IPS-18c (cell line): ENCODE data around the gene C19orf38.

Experiments used
- H3K4me3 ChIP-seq: 2 replicates; pipeline ENCODE4 v1.7.0; 2013; ENCODE audit warnings: low read depth, mild to moderate bottlenecking, low read length, moderate library complexity; ENCODE audit not compliant: insufficient read depth
- H3K9me3 ChIP-seq: one replicate; pipeline ENCODE4 v1.6.1; 2013; ENCODE audit warnings: mild to moderate bottlenecking, low read length, moderate library complexity; ENCODE audit not compliant: control insufficient read depth, insufficient read depth

Gene C19orf38

GRCh38 chr19:10818301-10819123 is 29.7 kb upstream of the C19orf38 start:
- H3K4me3 ChIP-seq = no peak overlapping the region
- no peaks in the 10 kb centered on the region for H3K9me3 ChIP-seq

GRCh38 chr19:10819124-10820060 is 28.8 kb upstream of the C19orf38 start:
- Histone ChIP-seq H3K9me3 (no peaks in the 10 kb centered on the region), H3K4me3 (no peak overlapping the region)

GRCh38 chr19:10820173-10820572 is 28.0 kb upstream of the C19orf38 start:
- H3K9me3 ChIP-seq = no peaks in the 10 kb centered on the region
- no peak overlapping the region for H3K4me3 ChIP-seq

- Histone ChIP-seq H3K9me3 (no peaks in the 10 kb centered on the region), H3K4me3 (no peak overlapping the region)
These were observed 24.5 kb upstream of the C19orf38 start for GRCh38 chr19:10823690-10824089.

- H3K4me3 ChIP-seq = no peak overlapping the region
These were observed 22.0 kb upstream of the C19orf38 start for GRCh38 chr19:10826231-10826630.

GRCh38 chr19:10826846-10827245 is 21.4 kb upstream of the C19orf38 start:
- Histone ChIP-seq H3K9me3 (no peaks in the 10 kb centered on the region), H3K4me3 (no peak overlapping the region)

More at GRCh38 chr19:10826231-10826630, 22.0 kb upstream of the C19orf38 start:
- no peaks in the 10 kb centered on the region for H3K9me3 ChIP-seq

GRCh38 chr19:10828981-10829821 is 19.0 kb upstream of the C19orf38 start:
- H3K4me3 ChIP-seq = no peak overlapping the region
- no peaks in the 10 kb centered on the region for H3K9me3 ChIP-seq

GRCh38 chr19:10829967-10830366 is 18.2 kb upstream of the C19orf38 start:
- no peaks in the 10 kb centered on the region for H3K9me3 ChIP-seq
- no peak overlapping the region for H3K4me3 ChIP-seq

GRCh38 chr19:10830370-10830769 is 17.8 kb upstream of the C19orf38 start:
- H3K9me3 ChIP-seq = no peaks in the 10 kb centered on the region
- no peak overlapping the region for H3K4me3 ChIP-seq

- no peak overlapping the region for H3K4me3 ChIP-seq
- no peaks in the 10 kb centered on the region for H3K9me3 ChIP-seq
These were observed 17.1 kb upstream of the C19orf38 start for GRCh38 chr19:10830931-10831779.

- H3K4me3 ChIP-seq = no peak overlapping the region
- no peaks in the 10 kb centered on the region for H3K9me3 ChIP-seq
These were observed 16.0 kb upstream of the C19orf38 start for GRCh38 chr19:10831987-10832938.

- Histone ChIP-seq H3K4me3 (no peak overlapping the region), H3K9me3 (no peaks in the 10 kb centered on the region)
These were observed 15.3 kb upstream of the C19orf38 start for GRCh38 chr19:10832939-10833296.

GRCh38 chr19:10835089-10835753 is 13.0 kb upstream of the C19orf38 start:
- peaks cover 4% of the 10 kb centered on the region for H3K9me3 ChIP-seq
- peak overlapping the region; percentile 43 for H3K4me3 ChIP-seq

- H3K4me3 ChIP-seq = peak within 1 kb of the TSS; percentile 85
- H3K9me3 ChIP-seq = peaks cover 4% of the 10 kb centered on the region
These were observed 12.3 kb upstream of the C19orf38 start, which contains the start of gene TMED1 for GRCh38 chr19:10835754-10836478. Gene TMED1 (minus strand): TSS chr19:10836212. CDS start chr19:10836191, 21 bp downstream.
